Brain pericyte (primary cell): Measurements from ENCODE around the gene TRPC1.

Experiments
- DNase-seq: peaks from one replicate; pipeline ENCODE4 v3.0.0-alpha.2; 2012; ENCODE audit warnings: low read depth, low spot score

TRPC1 gene

GRCh38 chr3:142839831-142840230 is 116.0 kb downstream of the TRPC1 start:
- no peak for DNase-seq

- no peak for DNase-seq
Observed at GRCh38 chr3:142844339-142844977, 120.6 kb downstream of the TRPC1 start.

GRCh38 chr3:142846779-142847577 is 123.1 kb downstream of the TRPC1 start:
- no peak for DNase-seq

- no peak for DNase-seq
Observed at GRCh38 chr3:142849148-142849547, 125.3 kb downstream of the TRPC1 start.

- DNase-seq: peak; percentile 76
Observed at GRCh38 chr3:142850395-142851023, 126.7 kb downstream of the TRPC1 start.

GRCh38 chr3:142852009-142852408 is 128.2 kb downstream of the TRPC1 start:
- no peak for DNase-seq

GRCh38 chr3:142853270-142854168 is 129.7 kb downstream of the TRPC1 start:
- no peak for DNase-seq

GRCh38 chr3:142857056-142857455 is 133.2 kb downstream of the TRPC1 start:
- DNase-seq: no peak
